Skeletal muscle satellite cell (primary cell): ENCODE data around the gene HOXC6.

Experiments used
- H3K27me3 ChIP-seq: 2 replicates; pipeline ENCODE4 v1.7.0; 2013; ENCODE audit warnings: low read length; ENCODE audit not compliant: control insufficient read depth, insufficient read depth
- H3K36me3 ChIP-seq: 2 replicates; pipeline ENCODE4 v1.7.0; 2013; ENCODE audit warnings: mild to moderate bottlenecking, control low read depth, low read length; ENCODE audit not compliant: insufficient read depth
- H3K4me1 ChIP-seq: 2 replicates; pipeline ENCODE4 v1.7.0; 2013; ENCODE audit warnings: low read length; ENCODE audit not compliant: control insufficient read depth, insufficient read depth
- H3K4me2 ChIP-seq: 2 replicates; pipeline ENCODE4 v1.7.0; 2013; ENCODE audit warnings: mild to moderate bottlenecking, low read length
- H3K4me3 ChIP-seq: 2 replicates; pipeline ENCODE4 v1.7.0; 2013; ENCODE audit warnings: low read length
- H3K9ac ChIP-seq: 2 replicates; pipeline ENCODE4 v1.7.0; 2013; ENCODE audit warnings: mild to moderate bottlenecking, low read depth, low read length, moderate library complexity
- H3K9me3 ChIP-seq: replicated peaks from 2 replicates; pipeline ENCODE4 v1.7.0; 2013; ENCODE audit warnings: mild to moderate bottlenecking, control low read depth, low read length

HOXC6 gene

GRCh38 chr12:53998900-53999236 lies 29.4 kb upstream of the HOXC6 start:
- Histone ChIP-seq H3K4me2 (peak overlapping the region; percentile 100), H3K4me3 (peak overlapping the region; percentile 85), H3K27me3 (no peaks in the 10 kb centered on the region), H3K9me3 (no peaks in the 10 kb centered on the region), H3K36me3 (peaks cover 8% of the 10 kb centered on the region), H3K9ac (peak overlapping the region; percentile 99), H3K4me1 (peaks cover 54% of the 10 kb centered on the region)

GRCh38 chr12:53999559-54000115 lies 28.6 kb upstream of the HOXC6 start:
- no peaks in the 10 kb centered on the region for H3K9me3 ChIP-seq
- peaks cover 62% of the 10 kb centered on the region for H3K4me1 ChIP-seq
- peak overlapping the region; percentile 99 for H3K9ac ChIP-seq
- H3K27me3 ChIP-seq = no peaks in the 10 kb centered on the region
- H3K36me3 ChIP-seq = peaks cover 13% of the 10 kb centered on the region
- H3K4me3 ChIP-seq = peak overlapping the region; percentile 85
- H3K4me2 ChIP-seq = peak overlapping the region; percentile 100

GRCh38 chr12:54000116-54001114 lies 27.8 kb upstream of the HOXC6 start, which contains the start of gene HOXC9:
Gene HOXC9, plus strand, starts transcription at chr12:54000161. Its CDS starts 28 bp downstream, at chr12:54000189.
- Histone ChIP-seq H3K4me3 (peak within 1 kb of the TSS; percentile 85), H3K4me2 (peak within 1 kb of the TSS; percentile 100), H3K27me3 (no peaks in the 10 kb centered on the region), H3K4me1 (peaks cover 69% of the 10 kb centered on the region), H3K36me3 (peaks cover 20% of the 10 kb centered on the region), H3K9me3 (no peaks in the 10 kb centered on the region), H3K9ac (peak within 1 kb of the TSS; percentile 99)

GRCh38 chr12:54001283-54002187 lies 26.7 kb upstream of the HOXC6 start:
- H3K9ac ChIP-seq = peak overlapping the region; percentile 99
- no peaks in the 10 kb centered on the region for H3K9me3 ChIP-seq
- peaks cover 75% of the 10 kb centered on the region for H3K4me1 ChIP-seq
- H3K4me3 ChIP-seq = peak overlapping the region; percentile 85
- no peaks in the 10 kb centered on the region for H3K27me3 ChIP-seq
- peaks cover 20% of the 10 kb centered on the region for H3K36me3 ChIP-seq
- peak overlapping the region; percentile 100 for H3K4me2 ChIP-seq

- H3K9ac ChIP-seq = peak overlapping the region; percentile 99
- no peaks in the 10 kb centered on the region for H3K9me3 ChIP-seq
- no peaks in the 10 kb centered on the region for H3K27me3 ChIP-seq
- H3K4me2 ChIP-seq = peak overlapping the region; percentile 100
- peaks cover 20% of the 10 kb centered on the region for H3K36me3 ChIP-seq
- H3K4me1 ChIP-seq = peaks cover 75% of the 10 kb centered on the region
- H3K4me3 ChIP-seq = peak overlapping the region; percentile 85
These were observed 25.8 kb upstream of the HOXC6 start for GRCh38 chr12:54002278-54002914.

GRCh38 chr12:54002915-54003389 lies 25.3 kb upstream of the HOXC6 start:
- H3K36me3 ChIP-seq = peaks cover 20% of the 10 kb centered on the region
- H3K9me3 ChIP-seq = no peaks in the 10 kb centered on the region
- peak overlapping the region; percentile 99 for H3K9ac ChIP-seq
- peaks cover 76% of the 10 kb centered on the region for H3K4me1 ChIP-seq
- H3K27me3 ChIP-seq = no peaks in the 10 kb centered on the region
- H3K4me3 ChIP-seq = peak overlapping the region; percentile 85
- peak overlapping the region; percentile 100 for H3K4me2 ChIP-seq

- H3K4me2 ChIP-seq = peak overlapping the region; percentile 95
- H3K9me3 ChIP-seq = no peaks in the 10 kb centered on the region
- H3K4me1 ChIP-seq = peaks cover 74% of the 10 kb centered on the region
- peak overlapping the region; percentile 89 for H3K9ac ChIP-seq
- peaks cover 20% of the 10 kb centered on the region for H3K36me3 ChIP-seq
- no peaks in the 10 kb centered on the region for H3K27me3 ChIP-seq
- H3K4me3 ChIP-seq = peak overlapping the region; percentile 67
These were observed 24.6 kb upstream of the HOXC6 start for GRCh38 chr12:54003625-54004024.

GRCh38 chr12:54004063-54004840 lies 24.0 kb upstream of the HOXC6 start:
- H3K4me3 ChIP-seq = peak overlapping the region; percentile 67
- H3K27me3 ChIP-seq = no peaks in the 10 kb centered on the region
- H3K9me3 ChIP-seq = no peaks in the 10 kb centered on the region
- peaks cover 73% of the 10 kb centered on the region for H3K4me1 ChIP-seq
- peak overlapping the region; percentile 89 for H3K9ac ChIP-seq
- H3K4me2 ChIP-seq = peak overlapping the region; percentile 95
- peaks cover 20% of the 10 kb centered on the region for H3K36me3 ChIP-seq

- peak overlapping the region; percentile 67 for H3K4me3 ChIP-seq
- no peaks in the 10 kb centered on the region for H3K27me3 ChIP-seq
- peak overlapping the region; percentile 95 for H3K4me2 ChIP-seq
- H3K9me3 ChIP-seq = no peaks in the 10 kb centered on the region
- peaks cover 20% of the 10 kb centered on the region for H3K36me3 ChIP-seq
- H3K4me1 ChIP-seq = peaks cover 79% of the 10 kb centered on the region
- H3K9ac ChIP-seq = peak overlapping the region; percentile 89
These were observed 23.3 kb upstream of the HOXC6 start for GRCh38 chr12:54004841-54005530.

- Histone ChIP-seq H3K27me3 (no peaks in the 10 kb centered on the region), H3K9ac (peak overlapping the region; percentile 89), H3K4me1 (peaks cover 79% of the 10 kb centered on the region), H3K9me3 (no peaks in the 10 kb centered on the region), H3K36me3 (peaks cover 20% of the 10 kb centered on the region), H3K4me3 (peak overlapping the region; percentile 67), H3K4me2 (peak overlapping the region; percentile 95)
These were observed 22.7 kb upstream of the HOXC6 start for GRCh38 chr12:54005531-54005852.
